Panc1 (cell line): ENCODE measurements around the gene MAJIN. TPM values are rescaled to one million over a fixed set of nuclear protein-coding genes. Genes with fewer than 3 reads are reported as not detected.

Source experiments
- ATAC-seq: fragments of 200-7000 bp; cut with Tn5 transposase; 2 replicates; pipeline ENCODE4 v1.9.1; 2020; ENCODE audit warnings: mild to moderate bottlenecking, moderate library complexity
- BruUV-seq: library from RNA; stranded (reverse); fragments of 400-500 nt; replicated peaks from 2 replicates; lab custom pipeline; 2021; lab: Mats Ljungman, UMichigan
- CTCF ChIA-PET: fragments of 300-600 bp; sonication (Branson Sonifier 250); formaldehyde crosslinking; loops from one replicate; lab custom pipeline; 2022; ENCODE audit warnings: antibody characterized with exemption; lab: Charles Lee
- POLR2A ChIA-PET: fragments of 300-600 bp; sonication (Branson Sonifier 250); formaldehyde crosslinking; loops from one replicate; lab custom pipeline; 2022; ENCODE audit warnings: antibody characterized with exemption; lab: Charles Lee
- DNase-seq: peaks from one replicate; pipeline ENCODE4 v3.0.0-alpha.2; 2010; ENCODE audit warnings: low read depth, low spot score
- H3K27ac ChIP-seq: 2 replicates; pipeline ENCODE4 v1.5.1; 2011; ENCODE audit warnings: mild to moderate bottlenecking, low read length, inconsistent platforms
- H3K27me3 ChIP-seq: fragments of 200-500 bp; sonication (Bioruptor generic); 2 replicates; pipeline ENCODE4 v1.6.0; 2014; ENCODE audit warnings: low read length, inconsistent platforms; ENCODE audit not compliant: control insufficient read depth, insufficient read depth
- H3K36me3 ChIP-seq: fragments of 200-500 bp; sonication (Bioruptor generic); 2 replicates; pipeline ENCODE4 v1.5.1; 2014; ENCODE audit warnings: inconsistent platforms, mild to moderate bottlenecking, low read length, moderate library complexity; ENCODE audit not compliant: control insufficient read depth, insufficient read depth
- H3K4me1 ChIP-seq: 2 replicates; pipeline ENCODE4 v1.5.1; 2011; ENCODE audit warnings: inconsistent platforms, mild to moderate bottlenecking, low read length, moderate library complexity; ENCODE audit not compliant: control insufficient read depth, insufficient read depth
- H3K4me3 ChIP-seq, 2 experiments: 2 replicates each; pipeline ENCODE4 v1.5.1; 2011 to 2012; ENCODE audit warnings: low read depth in 2 of 2, low read length in 2 of 2, mild to moderate bottlenecking in 2 of 2, inconsistent platforms in 1 of 2, moderate library complexity in 1 of 2
- H3K9me3 ChIP-seq: fragments of 200-500 bp; sonication (Bioruptor generic); 2 replicates; pipeline ENCODE4 v1.5.1; 2014; ENCODE audit warnings: low read depth, mild to moderate bottlenecking, inconsistent platforms, low read length, moderate library complexity; ENCODE audit not compliant: control insufficient read depth, insufficient read depth
- CTCF ChIP-seq: fragments of 450-650 bp; IDR thresholded peaks from 2 replicates; pipeline ENCODE4 v1.5.1; 2017; ENCODE audit warnings: mild to moderate bottlenecking
- POLR2AphosphoS5 ChIP-seq: IDR thresholded peaks from 2 replicates; pipeline ENCODE4 v1.6.1; 2012; ENCODE audit warnings: mild to moderate bottlenecking, low read depth, low read length, moderate library complexity
- REST ChIP-seq, 2 experiments: IDR thresholded peaks; 2 replicates each; pipeline ENCODE4 v1.6.1; 2011 to 2012; ENCODE audit warnings: low read depth in 2 of 2, control low read depth in 1 of 2, low read length in 1 of 2, mild to moderate bottlenecking in 1 of 2, moderate library complexity in 1 of 2; ENCODE audit not compliant: insufficient read depth in 1 of 2
- SIN3A ChIP-seq: IDR thresholded peaks from 2 replicates; pipeline ENCODE4 v1.6.1; 2012; ENCODE audit warnings: low read depth, mild to moderate bottlenecking, low read length, moderate library complexity, borderline replicate concordance; ENCODE audit not compliant: insufficient read depth
- TCF7L2 ChIP-seq: IDR thresholded peaks from 2 replicates; pipeline ENCODE4 v1.6.1; 2011; ENCODE audit warnings: mild to moderate bottlenecking, low read depth, low read length, inconsistent platforms
- in situ Hi-C: cut with HindIII; loops from 2 replicates; pipeline ENCODE4 v1.10.0; 2016; ENCODE audit warnings: low sequenced_read_pairs, low pct_unique_long_range_greater_than_20kb
- intact Hi-C: fragments of 100-400 bp; cut with micrococcal nuclease; formaldehyde crosslinking; loops from one replicate; pipeline ENCODE4 v1.10.0; 2022; ENCODE audit not compliant: unreplicated experiment
- total RNA-seq: library from RNA; stranded (reverse); gene quantifications from one replicate; pipeline ENCODE4 v1.2.1, GENCODE V29; 2021; ENCODE audit not compliant: unreplicated experiment

MAJIN gene
- total RNA-seq, 1 experiment from 2014 or later = not detected

GRCh38 chr11:64918017-64918416, 53.9 kb downstream of the MAJIN start:
- Histone ChIP-seq H3K27me3 (no peaks in the 10 kb centered on the region), H3K9me3 (no peaks in the 10 kb centered on the region), H3K4me1 (peaks cover 19% of the 10 kb centered on the region), H3K27ac (peak overlapping the region; percentile 97), H3K36me3 (no peaks in the 10 kb centered on the region; the same call in 1 of the 2 replicates), H3K4me3 (peak overlapping the region; percentile 90 to 97)
- BruUV-seq = no TSS peak
- DNase-seq = no peak
- in situ Hi-C loops (no loop called here), intact Hi-C loops (no loop called here)
- ChIA-PET POLR2A (interaction anchor here (0.6 kb wide), 1 partner anchor 73 kb away, joined by 6 read pairs; no protein-coding TSS in a partner anchor), CTCF (no interaction called here)
- TF ChIP-seq POLR2AphosphoS5 (no peak), CTCF (no peak), TCF7L2 (no peak), REST (IDR thresholded peaks at IDR 0.05; ENCODE audit: insufficient read depth in 1 of 2, low read depth in 2 of 2, low read length in 1 of 2) (no peak), SIN3A (no peak)
- no peak for ATAC-seq

- POLR2A ChIA-PET = interaction anchor here (0.6 kb wide), 1 partner anchor 72 kb away, joined by 6 read pairs; no protein-coding TSS in a partner anchor
Measured at GRCh38 chr11:64917663-64917995, 54.3 kb downstream of the MAJIN start.

More at GRCh38 chr11:64917663-64917995, 54.3 kb downstream of the MAJIN start:
- ATAC-seq (no peak), DNase-seq (no peak)
- TF ChIP-seq POLR2AphosphoS5 (no peak), SIN3A (no peak), REST (IDR thresholded peaks at IDR 0.05; ENCODE audit: insufficient read depth in 1 of 2, low read depth in 2 of 2, low read length in 1 of 2) (no peak), CTCF (no peak), TCF7L2 (peak; percentile 67)
- peaks cover 19% of the 10 kb centered on the region for H3K4me1 ChIP-seq
- no peaks in the 10 kb centered on the region; the same call in 1 of the 2 replicates for H3K36me3 ChIP-seq
- in situ Hi-C loops (no loop called here), intact Hi-C loops (no loop called here)
- no peaks in the 10 kb centered on the region for H3K9me3 ChIP-seq
- CTCF ChIA-PET = interaction anchor here (0.6 kb wide), 1 partner anchor 154 kb away, joined by 7 read pairs; no protein-coding TSS in a partner anchor
- no peaks in the 10 kb centered on the region for H3K27me3 ChIP-seq
- BruUV-seq = no TSS peak
- H3K27ac ChIP-seq = peak overlapping the region; percentile 97
- peak overlapping the region; percentile 90 to 97 for H3K4me3 ChIP-seq
